Uterus (tissue), 2 donors: ENCODE data around the gene RAB11FIP5.

Experiments used
- CTCF ChIP-seq, 4 experiments: fragments of 200-600 bp in 2 of 4; fragments of 450-650 bp in 2 of 4; sonication (generic) in 2 of 4; IDR thresholded peaks; one replicate each; pipeline ENCODE4 v1.5.1; 2016 to 2019; ENCODE audit warnings: antibody characterized with exemption in 4 of 4, mild to moderate bottlenecking in 2 of 4, moderate library complexity in 1 of 4
- POLR2A ChIP-seq, 2 donors: fragments of 450-650 bp; IDR thresholded peaks; one replicate each; pipeline ENCODE4 v1.6.1; 2016; ENCODE audit warnings: antibody characterized with exemption in 2 of 2, mild to moderate bottlenecking in 1 of 2, moderate library complexity in 1 of 2

- TF ChIP-seq CTCF (IDR thresholded peaks at IDR 0.05) (no peak), POLR2A (IDR thresholded peaks at IDR 0.05) (no peak)
Measured at GRCh38 chr2:73067043-73067442, 45.7 kb downstream of the RAB11FIP5 start.
